Heart right ventricle (tissue), 16 donors: ENCODE results near the gene SUSD4. TPM values are rescaled to one million over a fixed set of nuclear protein-coding genes. Genes with fewer than 3 reads are reported as not detected.

Experiments
- ATAC-seq, 8 donors: fragments of 200-7000 bp; cut with Tn5 transposase; one replicate each; pipeline ENCODE4 v1.9.1; 2020; ENCODE audit warnings: mild to moderate bottlenecking in 8 of 8, moderate library complexity in 8 of 8, moderate number of reproducible peaks in 1 of 8
- DNase-seq, 2 donors: peaks; one replicate each; pipeline ENCODE4 v3.0.0-alpha.2; 2020
- H3K27ac ChIP-seq, 10 donors: fragments of 200-600 bp; sonication (generic) in 2 of 10; one replicate each; pipeline versions ENCODE4 v1.5.0 to v1.8.0; 2020 to 2022; ENCODE audit warnings: mild to moderate bottlenecking in 3 of 10
- H3K27me3 ChIP-seq, 7 donors: fragments of 200-600 bp; one replicate each; pipeline ENCODE4 v1.8.0; 2021 to 2022; ENCODE audit warnings: mild to moderate bottlenecking in 2 of 7
- H3K36me3 ChIP-seq, 9 donors: fragments of 200-600 bp; sonication (generic) in 1 of 9; one replicate each; pipeline versions ENCODE4 v1.5.0 to v1.8.0; 2020 to 2022; ENCODE audit warnings: mild to moderate bottlenecking in 2 of 9
- H3K4me1 ChIP-seq, 9 donors: fragments of 200-600 bp; sonication (generic) in 1 of 9; one replicate each; pipeline versions ENCODE4 v1.5.0 to v1.8.0; 2020 to 2022; ENCODE audit warnings: mild to moderate bottlenecking in 4 of 9
- H3K4me3 ChIP-seq, 10 donors: fragments of 200-600 bp; sonication (generic) in 2 of 10; one replicate each; pipeline versions ENCODE4 v1.5.0 to v1.8.0; 2020 to 2022; ENCODE audit warnings: mild to moderate bottlenecking in 7 of 10, moderate library complexity in 2 of 10
- H3K9me3 ChIP-seq, 11 donors: fragments of 200-600 bp in 10 of 11; sonication (generic) in 2 of 11; one replicate each; pipeline versions ENCODE4 v1.5.0 to v1.8.0; 2013 to 2022; ENCODE audit warnings: mild to moderate bottlenecking in 2 of 11, control low read depth in 1 of 11, moderate library complexity in 1 of 11
- WGBS, 2 donors: extraction: QIAGEN DNeasy Blood & Tissue Kit; methylation state at CpG; one replicate each; pipeline ENCODE4 v1.1.7; 2013; ENCODE audit warnings: inconsistent platforms in 1 of 2; 5-methylcytosine and 5-hydroxymethylcytosine counted together
- intact Hi-C, 10 donors: fragments of 100-400 bp; cut with DNase I; formaldehyde crosslinking; loops; one replicate each; pipeline versions ENCODE4 v1.11.1 to v1.14.2; 2022
- polyA plus RNA-seq, 2 donors: library from polyadenylated mRNA; stranded (reverse); fragments of 200-250 nt; gene quantifications; one replicate each; pipeline ENCODE4 v1.2.3, GENCODE V29; 2013
- total RNA-seq, 10 donors: library from RNA; stranded (reverse); fragmentation: NEBNext Ultra II Directional in 3 of 10; extraction: Animal tissue kit (Norgen Biotek cat#: 25700) in 3 of 10; gene quantifications; one replicate each; pipeline versions ENCODE4 v1.2.1 to v1.2.4, GENCODE V29; 2021 to 2023
- TF ChIP-seq, protein P1 (sequence below), 9 donors: fragments of 200-600 bp; sonication (generic) in 2 of 9; IDR thresholded peaks; one replicate each; pipeline versions ENCODE4 v1.5.0 to v1.8.0; 2021 to 2022; ENCODE audit warnings: antibody characterized with exemption in 9 of 9, mild to moderate bottlenecking in 5 of 9, moderate library complexity in 1 of 9
- donor health status: Arrhythmogenic right ventricular cardiomyopathy.
- donor health status: ischemic (EF 13 %, LVEDD 7.1; RV severe dilation, severe dysfunction).
- donor health status: healthy with polysubstance abuse.
- donor health status: DM: no; HTN: yes; CAD: no.
- donor health status: DM: no; HTN: no; CAD: no.
- donor health status: ischemic (EF 25% LVEDD 6.9; RV normal size, moderate dysfunction).
- donor health status: ischemic (EF 25% LVEDD 5.7; RV mildly dilated, moderate dysfunction).
- donor health status: healthy.
- donor health status: DM: yes; HTN: yes; CAD: no.
- donor health status: Ischemic cardiomyopathy.
- donor health status: ischemic (EF 35%, LVEDD 5.7; RV mildly dilated, moderate dysfunction).
- donor health status: nonischemic (EF 11% LVEDD 7.7; RV severe dilation, severe dysfunction).
- donor health status: DM: yes; HTN: yes; CAD: no.
- donor health status: PGD.
- donor health status: ischemic (EF 29% LVEDD 5.4; RV normal size, mild dysfunction).
- donor health status: nonischemic (EF 23%, LVEDD 6.1; RV moderate dilation, normal function).

Gene SUSD4
- total and polyA plus RNA-seq, 12 donors = 0.99 to 36.5 (median 6.2) TPM

DNA sequence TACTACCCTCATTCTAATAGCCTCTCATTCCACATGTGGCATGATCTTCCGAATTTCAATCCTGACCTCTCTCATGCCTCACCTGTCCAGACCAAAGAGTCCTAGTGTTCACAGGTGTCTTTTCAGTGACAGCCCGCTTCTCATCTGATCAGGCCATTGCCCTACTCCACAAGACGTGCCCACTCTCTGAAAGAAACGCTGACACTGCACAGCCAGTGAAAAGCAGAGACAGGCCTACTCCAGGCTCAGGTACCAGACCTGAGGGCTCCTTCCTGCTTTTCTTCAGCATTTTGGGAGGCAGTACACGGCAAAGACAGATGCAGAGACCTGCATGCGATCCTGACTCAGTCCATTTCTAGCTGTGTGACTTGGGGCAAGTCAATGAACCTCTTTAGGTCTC is 43.0 kb downstream of the SUSD4 start:
- H3K27me3 ChIP-seq = peaks cover 0 to 4% (median 0%) of the 10 kb centered on the region in 7 donors
- H3K4me1 ChIP-seq = no peaks in the 10 kb centered on the region
- WGBS, 2 donors = 87 to 89% methylated on average over 6 of the region's 6 CpGs
- TF ChIP-seq, protein P1, sequence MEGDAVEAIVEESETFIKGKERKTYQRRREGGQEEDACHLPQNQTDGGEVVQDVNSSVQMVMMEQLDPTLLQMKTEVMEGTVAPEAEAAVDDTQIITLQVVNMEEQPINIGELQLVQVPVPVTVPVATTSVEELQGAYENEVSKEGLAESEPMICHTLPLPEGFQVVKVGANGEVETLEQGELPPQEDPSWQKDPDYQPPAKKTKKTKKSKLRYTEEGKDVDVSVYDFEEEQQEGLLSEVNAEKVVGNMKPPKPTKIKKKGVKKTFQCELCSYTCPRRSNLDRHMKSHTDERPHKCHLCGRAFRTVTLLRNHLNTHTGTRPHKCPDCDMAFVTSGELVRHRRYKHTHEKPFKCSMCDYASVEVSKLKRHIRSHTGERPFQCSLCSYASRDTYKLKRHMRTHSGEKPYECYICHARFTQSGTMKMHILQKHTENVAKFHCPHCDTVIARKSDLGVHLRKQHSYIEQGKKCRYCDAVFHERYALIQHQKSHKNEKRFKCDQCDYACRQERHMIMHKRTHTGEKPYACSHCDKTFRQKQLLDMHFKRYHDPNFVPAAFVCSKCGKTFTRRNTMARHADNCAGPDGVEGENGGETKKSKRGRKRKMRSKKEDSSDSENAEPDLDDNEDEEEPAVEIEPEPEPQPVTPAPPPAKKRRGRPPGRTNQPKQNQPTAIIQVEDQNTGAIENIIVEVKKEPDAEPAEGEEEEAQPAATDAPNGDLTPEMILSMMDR (IDR thresholded peaks at IDR 0.05) = no peak
- ATAC-seq (no peak), DNase-seq (no peak)
- intact Hi-C loops = no loop called here
- no peak overlapping the region for H3K27ac ChIP-seq
- H3K36me3 ChIP-seq = no peaks in the 10 kb centered on the region
- H3K4me3 ChIP-seq = no peak overlapping the region
- H3K9me3 ChIP-seq = no peaks in the 10 kb centered on the region

DNA sequence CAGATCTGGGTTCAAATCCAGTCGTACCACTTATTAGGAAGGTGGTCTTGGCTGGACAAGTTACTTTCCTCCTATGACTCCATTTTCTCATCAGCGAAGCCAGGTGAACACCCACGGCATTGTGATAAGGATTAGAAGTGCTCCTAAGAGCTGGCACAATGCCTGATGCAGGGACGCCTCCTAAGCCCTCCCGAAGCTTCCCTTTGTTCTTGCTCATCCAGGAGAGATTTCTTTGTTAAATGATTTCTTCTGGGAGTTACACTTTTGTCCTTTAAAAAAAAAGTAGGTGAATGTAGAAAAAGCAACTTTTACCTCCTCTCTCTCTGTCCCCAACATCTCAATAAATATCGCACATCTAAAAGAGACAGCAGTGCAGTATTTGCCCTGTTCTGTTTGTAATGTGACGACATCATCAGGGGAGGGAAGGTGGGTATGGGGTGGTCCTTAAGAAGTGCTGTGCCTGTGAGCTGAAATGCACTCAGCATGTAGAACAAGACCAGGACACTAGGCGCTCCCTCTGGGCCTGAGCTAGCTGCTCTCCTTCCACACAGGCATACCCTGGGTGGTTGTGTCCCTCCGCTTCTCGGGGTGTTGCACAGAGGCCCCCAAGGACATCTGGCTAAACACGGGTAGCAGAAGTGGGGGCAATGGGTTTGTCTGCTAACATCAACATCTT is 43.9 kb downstream of the SUSD4 start:
- 73 to 74% methylated on average over 11 of the region's 11 CpGs for WGBS, 2 donors
- no peaks in the 10 kb centered on the region for H3K4me1 ChIP-seq
- H3K36me3 ChIP-seq = no peaks in the 10 kb centered on the region
- intact Hi-C loops = no loop called here
- DNase-seq (no peak), ATAC-seq (no peak)
- H3K9me3 ChIP-seq = no peaks in the 10 kb centered on the region
- TF ChIP-seq, protein P1 (IDR thresholded peaks at IDR 0.05) = no peak
- no peak overlapping the region for H3K4me3 ChIP-seq
- H3K27me3 ChIP-seq = peaks cover 0 to 4% (median 0%) of the 10 kb centered on the region in 7 donors
- no peak overlapping the region for H3K27ac ChIP-seq

DNA sequence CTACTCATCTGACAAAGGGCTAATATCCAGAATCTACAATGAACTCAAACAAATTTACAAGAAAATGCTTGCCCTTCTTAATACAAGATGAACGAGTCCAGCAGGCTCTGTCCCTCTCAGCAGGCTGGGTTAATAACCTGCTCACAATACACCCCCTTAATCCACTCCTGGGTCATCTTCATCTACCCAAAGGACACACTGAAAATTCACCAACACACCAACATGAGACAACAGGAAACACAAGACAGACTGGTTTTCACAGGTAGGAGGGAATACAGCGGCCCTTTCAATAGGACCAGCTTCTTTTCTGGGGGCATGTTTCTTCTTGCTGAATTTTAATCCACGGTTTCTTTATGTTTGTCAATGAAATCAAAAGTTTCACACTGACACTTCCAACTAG is 44.6 kb downstream of the SUSD4 start:
- Histone ChIP-seq H3K36me3 (no peaks in the 10 kb centered on the region), H3K27me3 (peaks cover 0 to 4% (median 0%) of the 10 kb centered on the region in 7 donors), H3K9me3 (no peaks in the 10 kb centered on the region), H3K4me1 (no peaks in the 10 kb centered on the region), H3K27ac (no peak overlapping the region), H3K4me3 (no peak overlapping the region)
- ATAC-seq = no peak
- TF ChIP-seq, protein P1 (IDR thresholded peaks at IDR 0.05) = no peak
- WGBS, 2 donors = 84 to 86% methylated on average over 3 of the region's 3 CpGs
- no peak for DNase-seq
- intact Hi-C loops = no loop called here

DNA sequence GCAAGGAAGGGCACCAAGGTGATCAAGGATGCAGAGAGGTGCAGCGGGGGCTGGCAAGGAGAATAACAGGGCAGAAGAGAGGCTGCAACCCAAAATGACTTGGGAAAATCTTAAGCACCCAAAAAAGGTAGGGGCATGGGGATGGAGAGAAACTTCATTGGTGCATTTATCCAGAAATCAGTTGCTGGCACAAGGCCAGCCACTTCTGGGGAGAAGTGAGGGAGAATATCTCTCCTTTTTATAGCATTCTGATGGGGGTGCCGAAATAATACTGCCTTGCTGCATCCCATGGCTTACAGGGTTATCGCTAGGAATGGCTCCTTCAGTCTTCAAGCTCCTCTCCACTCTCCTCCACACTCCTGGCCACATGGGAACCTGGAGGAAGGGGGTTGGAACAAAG is 47.9 kb downstream of the SUSD4 start:
- intact Hi-C loops = no loop called here
- Histone ChIP-seq H3K27ac (no peak overlapping the region), H3K27me3 (peaks cover 0 to 4% (median 0%) of the 10 kb centered on the region in 7 donors), H3K4me3 (no peak overlapping the region), H3K36me3 (no peaks in the 10 kb centered on the region), H3K4me1 (peaks cover 0 to 3% (median 0%) of the 10 kb centered on the region in 9 donors), H3K9me3 (no peaks in the 10 kb centered on the region)
- no peak for DNase-seq
- WGBS, 2 donors = 83 to 91% methylated on average over 3 of the region's 3 CpGs
- TF ChIP-seq, protein P1 (IDR thresholded peaks at IDR 0.05) = no peak
- ATAC-seq = no peak
